HFF-Myc (cell line): ENCODE results near the gene CEP192.
"Not testable (repeated sequence)": the region's sequence is repeated elsewhere in the genome, so short reads cannot be mapped to it uniquely, and the experiment has no call there.

Experiments used
- DNase-seq: peaks from one replicate; pipeline ENCODE4 v3.0.0-alpha.2; 2011; ENCODE audit warnings: low read depth; ENCODE audit errors: extremely low read depth
- H3K4me3 ChIP-seq: replicated peaks from 2 replicates; pipeline ENCODE4 v1.5.1; 2011; ENCODE audit warnings: low read depth, mild to moderate bottlenecking, control low read depth, low read length
- CTCF ChIP-seq: IDR thresholded peaks from 2 replicates; pipeline ENCODE4 v1.5.1; 2012; ENCODE audit warnings: mild to moderate bottlenecking, low read depth, low read length, control low read depth; ENCODE audit errors: missing control alignments

CEP192 gene

DNA sequence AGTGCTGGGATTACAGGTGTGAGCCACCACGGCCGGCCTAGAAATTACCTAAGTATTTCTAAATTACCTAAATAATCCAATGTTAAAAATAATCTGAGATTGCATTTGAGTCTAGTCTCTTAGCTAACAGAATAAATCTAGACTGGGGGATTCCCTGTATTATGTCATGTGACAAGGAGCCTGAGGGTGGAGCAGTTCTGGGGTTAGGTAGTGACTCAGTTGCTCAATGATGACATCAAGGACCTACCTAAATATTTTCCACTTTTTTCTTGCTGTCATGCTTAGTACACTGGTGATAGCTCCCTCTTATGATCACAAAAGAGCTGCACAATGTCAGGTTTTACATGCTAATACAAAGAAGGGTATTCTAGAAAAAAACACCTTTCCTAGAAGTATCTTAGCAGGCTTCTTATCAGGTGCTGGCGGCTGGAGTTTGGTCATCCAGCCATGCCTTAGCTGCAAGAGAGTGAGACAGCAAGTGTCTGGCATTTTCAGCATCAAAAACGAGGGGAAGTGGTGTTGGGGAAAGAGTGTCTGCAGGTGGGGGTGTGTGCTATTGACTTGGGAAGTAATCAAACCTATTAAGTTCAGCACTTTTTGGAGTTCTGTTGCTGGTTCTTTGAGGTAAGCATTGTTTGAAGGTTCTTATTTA, 17.5 kb upstream of the CEP192 start:
- no peak for DNase-seq
- no peak for TF ChIP-seq CTCF
- H3K4me3 ChIP-seq, result no peak overlapping the region

GRCh38 chr18:12975488-12975887, 15.7 kb upstream of the CEP192 start:
- DNase-seq, result no peak
- no peak overlapping the region for H3K4me3 ChIP-seq
- TF ChIP-seq CTCF, result no peak

DNA sequence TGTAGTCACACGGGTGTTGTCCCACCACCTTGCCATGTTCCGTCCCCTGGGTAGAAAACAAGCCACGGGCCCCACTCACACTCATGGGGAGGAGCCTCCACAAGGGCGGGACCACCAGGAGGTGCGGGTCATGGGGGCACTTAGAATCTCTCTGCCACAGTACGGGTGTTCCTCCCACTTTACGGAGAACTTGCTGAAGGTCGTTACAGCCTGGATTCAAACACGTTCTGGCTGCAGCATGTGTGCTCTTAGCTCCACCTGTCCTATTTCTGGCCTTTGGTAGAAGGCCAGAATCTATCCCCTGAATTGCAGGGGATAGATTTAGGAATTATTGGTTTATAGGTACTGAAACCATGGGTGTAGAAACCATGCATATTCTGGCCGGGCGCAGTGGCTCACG, 14.9 kb upstream of the CEP192 start:
- no peak overlapping the region for H3K4me3 ChIP-seq
- TF ChIP-seq CTCF, result no peak
- DNase-seq, result no peak

- H3K4me3 ChIP-seq, result not testable (repeated sequence)
Measured at GRCh38 chr18:12980065-12980464, 11.1 kb upstream of the CEP192 start.

DNA sequence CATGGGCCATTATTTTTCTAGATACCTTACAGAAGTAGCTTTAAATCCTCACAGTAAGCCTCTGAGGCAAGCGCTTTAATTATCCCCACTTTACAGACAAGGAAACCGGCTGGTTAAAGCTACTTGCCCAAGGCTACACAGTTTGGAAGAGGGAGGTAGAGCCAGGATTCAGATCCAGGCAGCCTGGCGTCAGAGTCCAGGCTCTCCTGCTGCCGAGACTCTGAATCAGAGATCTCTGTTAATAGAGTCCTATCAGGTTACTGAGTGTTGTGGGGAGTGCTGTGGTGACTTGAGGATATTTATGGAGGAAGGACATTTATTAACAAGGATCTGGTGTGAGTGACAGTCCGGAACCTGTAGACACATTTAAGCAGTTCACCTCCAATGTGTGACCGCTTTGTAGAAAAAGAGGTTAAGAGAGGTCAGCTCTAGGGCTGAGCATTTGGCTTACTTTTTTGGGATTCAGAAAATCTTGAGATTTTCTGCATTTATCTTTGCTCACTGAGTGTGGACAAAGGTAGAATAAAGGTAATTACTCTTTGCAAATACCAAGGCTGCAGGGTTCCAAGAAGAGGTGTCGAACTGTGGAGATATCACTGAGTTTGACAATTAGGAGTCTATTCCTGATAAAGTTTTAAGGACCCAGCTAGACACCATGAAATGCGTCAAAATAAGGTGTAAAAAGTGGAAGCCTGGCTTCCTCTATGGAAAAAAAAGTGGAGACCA, 1.6 kb upstream of the CEP192 start:
- no peak overlapping the region for H3K4me3 ChIP-seq
- DNase-seq, result no peak
- no peak for TF ChIP-seq CTCF

More at GRCh38 chr18:12980065-12980464, 11.1 kb upstream of the CEP192 start:
- not testable (repeated sequence) for DNase-seq

DNA sequence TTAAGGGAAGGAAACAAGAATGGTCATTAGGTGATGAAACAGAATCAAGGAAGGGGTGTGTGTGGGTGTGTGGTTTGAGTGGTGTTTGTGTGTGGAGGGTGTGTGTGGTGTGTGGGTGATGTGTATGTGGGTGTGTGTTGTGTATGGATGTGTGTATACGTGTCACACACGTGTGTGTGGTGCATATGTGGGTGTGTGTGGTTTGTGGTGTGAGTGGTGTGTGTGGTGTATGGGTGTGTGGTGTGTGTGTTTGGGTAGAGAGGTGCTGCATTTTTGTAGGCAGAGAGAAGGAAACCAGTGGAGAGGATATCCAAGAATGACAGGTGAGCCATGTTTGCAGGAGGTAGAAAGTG, 1.1 kb upstream of the CEP192 start:
- peak overlapping the region; percentile 77 for H3K4me3 ChIP-seq
- DNase-seq, result no peak
- TF ChIP-seq CTCF, result no peak

DNA sequence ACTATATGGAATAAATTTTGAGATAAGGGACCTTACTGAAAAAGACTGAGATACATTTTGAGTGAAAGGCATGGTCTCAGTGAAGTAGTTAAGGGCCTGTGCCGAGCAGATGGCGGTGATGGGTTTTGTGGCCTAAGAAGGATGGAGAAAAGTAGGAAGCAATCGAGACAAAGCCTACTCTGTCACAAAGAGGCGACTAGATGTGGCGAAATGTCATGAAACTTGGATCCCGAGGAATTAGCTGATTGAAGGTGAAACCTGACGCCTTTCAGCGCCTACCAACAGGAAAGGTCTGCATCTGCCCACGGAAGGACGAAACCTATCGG, 558 bp upstream of the CEP192 start:
- DNase-seq, result no peak
- H3K4me3 ChIP-seq, result peak overlapping the region; percentile 77
- no peak for TF ChIP-seq CTCF
